ENCODE measurements around the gene MYO1H.

GRCh38 chr12:109485201-109485600 lies 137.5 kb downstream of the MYO1H start:
- no peak for TF ChIP-seq REST (IDR thresholded peaks at IDR 0.05; ENCODE audit: low read depth)
- TF ChIP-seq CTCF (IDR thresholded peaks at IDR 0.05 in 2 of 3, conservative IDR thresholded peaks at IDR 0.05 in 1 of 3; ENCODE audit: borderline replicate concordance in 1 of 3, insufficient read depth in 1 of 3, low read depth in 2 of 3, low read length in 2 of 3) = no peak
- TF ChIP-seq EZH2 (IDR thresholded peaks at IDR 0.05) = no peak
- TF ChIP-seq POLR2A (IDR thresholded peaks at IDR 0.05; ENCODE audit: borderline replicate concordance, extremely low read depth, insufficient read depth, insufficient read length) = no peak
- no peak for TF ChIP-seq POLR2AphosphoS5 (IDR thresholded peaks at IDR 0.05; ENCODE audit: low read depth, low read length)
- TF ChIP-seq ZFX (IDR thresholded peaks at IDR 0.05) = no peak
- no peak for TF ChIP-seq ZBTB33 (IDR thresholded peaks at IDR 0.05; ENCODE audit: extremely low read depth, insufficient replicate concordance, low read length)

Data from HCT116 (cell line).